ENCODE data around the gene GATC.
A peak's percentile ranks its signal among the peaks of the same experiment; 100 is the strongest.

The GATC gene, protein sequence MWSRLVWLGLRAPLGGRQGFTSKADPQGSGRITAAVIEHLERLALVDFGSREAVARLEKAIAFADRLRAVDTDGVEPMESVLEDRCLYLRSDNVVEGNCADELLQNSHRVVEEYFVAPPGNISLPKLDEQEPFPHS

DNA sequence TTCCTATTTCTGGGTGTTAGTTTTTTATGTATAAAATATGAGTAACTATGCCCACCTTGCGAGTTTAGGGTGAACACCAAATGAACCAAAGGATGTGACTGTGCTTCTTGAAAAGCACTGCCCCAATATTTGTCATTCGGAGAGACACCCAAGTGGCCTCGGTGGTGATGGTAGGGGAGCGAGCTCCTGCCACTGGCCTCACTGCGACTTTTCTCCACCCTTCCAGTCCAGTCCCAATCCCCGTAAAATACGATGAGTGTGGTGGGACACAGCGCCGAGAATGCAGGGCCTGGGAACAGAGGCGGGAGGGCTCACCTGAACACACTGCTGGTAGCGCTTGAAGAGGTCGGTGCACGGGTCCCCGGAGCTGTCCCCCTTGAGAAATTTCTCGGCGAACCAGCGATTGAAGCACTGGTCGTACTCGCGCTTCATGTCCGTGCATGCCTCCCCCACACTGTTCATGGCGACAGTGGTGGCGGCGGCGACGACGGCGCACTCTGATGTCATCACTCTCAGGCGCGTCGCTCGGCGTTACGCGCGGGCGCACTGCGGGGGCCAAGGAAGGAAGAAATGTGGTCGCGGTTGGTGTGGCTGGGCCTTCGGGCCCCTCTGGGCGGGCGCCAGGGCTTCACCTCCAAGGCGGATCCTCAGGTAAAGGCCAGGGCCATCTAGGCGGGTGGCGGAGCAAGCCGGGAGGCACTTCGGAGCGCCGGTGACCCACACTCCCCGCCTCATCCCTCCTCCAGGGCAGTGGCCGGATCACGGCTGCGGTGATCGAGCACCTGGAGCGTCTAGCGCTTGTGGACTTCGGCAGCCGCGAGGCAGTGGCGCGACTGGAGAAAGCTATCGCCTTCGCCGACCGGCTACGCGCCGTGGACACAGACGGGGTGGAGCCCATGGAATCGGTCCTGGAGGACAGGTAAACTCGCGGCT is at the start of gene GATC, which contains the start of gene TRIAP1:
TSS of gene GATC (plus strand) at position 534 of the 933 bp plus-strand sequence. CDS start at position 571, 37 bp downstream.
TSS of gene TRIAP1 (minus strand) at position 474 of the 933 bp plus-strand sequence. CDS start at position 462, 12 bp downstream.
- peak; percentile 86 for DNase-seq (ENCODE audit: low read depth in 2 of 2)

DNA sequence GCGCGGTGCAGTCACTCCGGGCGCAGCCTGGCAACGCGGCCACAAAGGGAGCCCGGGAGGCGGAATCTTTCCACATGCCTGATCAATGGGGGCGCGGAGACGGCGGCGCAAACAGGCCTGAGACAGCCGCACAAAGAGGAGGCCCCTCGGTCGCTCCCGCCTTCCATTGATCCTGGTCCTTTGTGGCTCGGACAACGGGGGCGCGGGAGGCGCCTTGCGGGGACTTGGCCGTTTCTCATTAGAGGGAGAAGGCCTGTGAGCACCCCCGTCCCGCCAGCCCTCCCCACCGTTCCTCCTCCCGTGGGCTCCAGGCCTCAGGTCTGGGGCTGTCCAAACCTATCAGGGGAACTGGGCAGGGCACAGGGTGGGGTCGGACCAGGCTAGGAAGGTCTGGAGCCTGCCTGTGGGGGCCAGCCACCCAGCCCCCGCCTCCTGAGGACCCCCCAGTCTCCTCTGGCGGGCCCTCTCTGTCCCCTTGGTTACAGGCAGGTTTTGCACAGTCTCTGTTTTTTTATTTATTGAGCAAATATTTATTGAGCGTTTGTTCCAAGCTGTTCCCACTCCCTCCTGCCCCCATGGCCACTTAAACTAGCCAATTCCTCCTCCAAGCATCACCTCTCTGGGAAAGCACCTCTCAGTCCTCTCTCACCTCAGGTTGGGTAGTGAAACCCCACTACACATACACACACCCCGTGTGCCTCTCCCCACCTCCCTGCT is 48.3 kb upstream of the GATC start:
- DNase-seq (ENCODE audit: low read depth in 2 of 2), result no peak

- DNase-seq (ENCODE audit: low read depth in 2 of 2), result no peak
Observed at GRCh38 chr12:120399531-120399930, 46.7 kb upstream of the GATC start.

DNA sequence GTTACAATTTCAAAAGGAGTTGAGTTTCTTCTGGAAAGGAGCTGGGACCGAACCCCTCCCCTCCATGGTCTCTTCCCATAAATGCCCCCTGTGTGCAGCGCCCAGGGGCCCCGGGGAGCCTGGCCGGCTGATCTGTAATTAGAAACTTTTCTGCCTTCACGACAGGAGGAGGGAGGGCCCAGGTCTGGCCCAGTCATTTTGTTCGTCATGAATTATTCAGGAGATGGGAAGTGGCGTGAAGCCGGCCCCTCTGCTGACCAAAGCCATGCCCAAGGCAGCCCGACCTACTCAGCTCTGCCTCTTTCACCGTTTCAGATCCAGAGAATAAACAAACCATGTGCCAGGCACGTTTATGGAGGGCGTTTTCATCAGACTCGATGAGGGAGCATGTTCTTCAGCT is 44.0 kb upstream of the GATC start:
- no peak for DNase-seq (ENCODE audit: low read depth in 2 of 2)

- no peak for DNase-seq (ENCODE audit: low read depth in 2 of 2)
Observed at GRCh38 chr12:120403869-120404268, 42.4 kb upstream of the GATC start.

GRCh38 chr12:120404271-120404670 is 42.0 kb upstream of the GATC start:
- DNase-seq (ENCODE audit: low read depth in 2 of 2), result no peak

- DNase-seq (ENCODE audit: low read depth in 2 of 2), result no peak
Observed at GRCh38 chr12:120406069-120406468, 40.2 kb upstream of the GATC start.

DNA sequence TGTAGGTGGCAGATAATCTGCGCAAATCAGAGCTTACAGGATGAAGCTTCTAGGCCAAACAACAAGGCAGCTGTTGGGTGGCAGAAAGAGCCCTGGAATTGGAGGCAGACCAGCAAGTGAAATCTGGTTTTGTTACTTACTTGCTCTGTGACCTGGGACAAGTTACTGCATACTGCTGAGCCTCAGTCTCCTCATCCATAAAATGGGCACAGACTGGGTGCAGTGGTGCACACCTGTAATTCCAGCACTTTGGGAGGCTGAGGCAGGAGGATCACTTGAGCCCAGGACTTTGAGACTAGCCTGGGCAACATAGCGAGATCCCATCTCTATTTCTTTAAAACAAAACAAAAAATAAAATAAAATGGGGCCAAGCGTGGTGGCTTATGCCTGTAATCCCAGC is 39.7 kb upstream of the GATC start:
- DNase-seq (ENCODE audit: low read depth in 2 of 2), result no peak

DNA sequence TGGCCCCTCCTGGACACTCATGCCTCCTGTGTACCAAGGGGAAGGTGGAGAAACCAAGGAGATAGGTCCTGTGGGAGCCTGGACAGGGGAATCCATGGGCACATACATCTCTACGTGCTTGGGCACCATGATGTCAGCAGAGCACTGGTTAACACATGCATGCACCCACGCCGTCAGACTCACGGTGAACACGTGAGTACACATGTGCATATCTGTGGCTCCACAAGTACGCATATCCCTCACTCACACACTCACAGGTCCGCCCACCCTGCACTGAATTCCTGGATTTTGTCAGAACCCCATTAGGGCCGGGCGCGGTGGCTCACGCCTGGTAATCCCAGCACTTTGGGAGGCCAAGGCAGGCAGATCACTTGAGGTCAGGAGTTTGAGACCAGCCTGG is 37.5 kb upstream of the GATC start:
- no peak for DNase-seq (ENCODE audit: low read depth in 2 of 2)

GRCh38 chr12:120412421-120412820 is 33.8 kb upstream of the GATC start:
- DNase-seq (ENCODE audit: low read depth in 2 of 2), result no peak

- DNase-seq (ENCODE audit: low read depth in 2 of 2), result no peak
Observed at GRCh38 chr12:120413901-120414695, 32.1 kb upstream of the GATC start.

DNA sequence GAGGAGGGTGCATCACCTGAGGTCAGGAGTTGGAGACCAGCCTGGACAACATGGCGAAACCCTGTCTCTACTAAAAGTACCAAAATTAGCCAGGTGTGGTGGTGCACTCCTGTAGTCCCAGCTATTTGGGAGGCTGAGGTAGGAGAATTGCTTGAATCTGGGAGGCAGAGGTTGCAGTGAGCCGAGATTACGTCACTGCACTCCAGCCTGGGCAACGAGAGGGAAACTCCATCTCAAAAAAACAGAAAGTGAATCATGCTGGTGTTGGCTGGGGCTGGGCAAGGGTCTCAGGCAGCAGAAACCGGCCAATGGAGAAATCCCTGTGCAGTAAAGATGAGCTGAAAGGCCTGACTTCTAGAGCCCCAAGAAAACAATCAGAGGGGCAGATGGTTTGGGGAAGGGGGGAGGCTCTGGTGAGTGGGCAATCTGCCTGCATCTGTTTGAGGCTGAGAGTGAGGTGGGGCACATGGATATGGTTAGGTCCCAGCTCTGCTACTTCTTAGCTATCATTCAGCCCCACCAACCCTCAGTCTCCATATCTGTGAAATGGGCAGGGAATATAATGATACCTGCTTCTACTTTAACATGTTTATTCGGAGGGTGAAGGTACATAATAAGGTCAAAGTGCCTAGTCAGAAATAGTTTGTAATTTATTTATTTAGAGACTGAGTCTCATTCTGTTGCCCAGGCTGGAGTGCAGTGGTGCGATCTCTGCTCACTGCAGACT is 29.6 kb upstream of the GATC start:
- DNase-seq (ENCODE audit: low read depth in 2 of 2), result no peak

DNA sequence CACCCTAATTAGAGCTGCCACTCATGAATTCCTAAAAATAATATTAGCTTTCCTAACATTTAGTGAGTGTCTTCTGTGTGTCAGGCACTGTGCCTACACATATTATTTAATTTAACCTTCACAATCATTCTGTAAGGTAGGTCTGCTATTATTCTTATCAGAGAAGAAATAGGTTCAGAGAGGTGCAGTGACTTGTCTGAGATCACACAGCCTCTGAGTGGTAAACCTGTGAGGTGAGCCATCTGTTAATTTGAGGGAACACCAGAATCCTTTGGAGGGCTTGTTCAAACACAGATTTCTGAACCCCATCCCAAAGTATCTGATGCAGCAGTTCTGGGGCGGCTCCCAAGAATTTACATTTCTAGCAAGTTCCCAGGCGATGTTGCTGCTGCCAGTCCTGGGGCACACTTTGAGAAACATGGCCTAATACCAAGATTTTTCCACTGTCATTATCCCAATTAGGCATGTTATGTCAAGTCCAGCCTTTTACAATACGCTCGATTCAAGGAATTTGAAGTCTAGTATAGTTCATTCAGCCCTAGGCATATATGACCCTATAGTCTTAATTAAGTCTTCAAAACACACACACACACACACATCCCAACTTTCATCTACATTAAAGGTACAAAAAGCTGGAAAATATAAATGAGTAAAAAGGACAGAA is 28.2 kb upstream of the GATC start:
- DNase-seq (ENCODE audit: low read depth in 2 of 2), result no peak

- DNase-seq (ENCODE audit: low read depth in 2 of 2), result no peak
Observed at GRCh38 chr12:120421701-120422100, 24.5 kb upstream of the GATC start.

DNA sequence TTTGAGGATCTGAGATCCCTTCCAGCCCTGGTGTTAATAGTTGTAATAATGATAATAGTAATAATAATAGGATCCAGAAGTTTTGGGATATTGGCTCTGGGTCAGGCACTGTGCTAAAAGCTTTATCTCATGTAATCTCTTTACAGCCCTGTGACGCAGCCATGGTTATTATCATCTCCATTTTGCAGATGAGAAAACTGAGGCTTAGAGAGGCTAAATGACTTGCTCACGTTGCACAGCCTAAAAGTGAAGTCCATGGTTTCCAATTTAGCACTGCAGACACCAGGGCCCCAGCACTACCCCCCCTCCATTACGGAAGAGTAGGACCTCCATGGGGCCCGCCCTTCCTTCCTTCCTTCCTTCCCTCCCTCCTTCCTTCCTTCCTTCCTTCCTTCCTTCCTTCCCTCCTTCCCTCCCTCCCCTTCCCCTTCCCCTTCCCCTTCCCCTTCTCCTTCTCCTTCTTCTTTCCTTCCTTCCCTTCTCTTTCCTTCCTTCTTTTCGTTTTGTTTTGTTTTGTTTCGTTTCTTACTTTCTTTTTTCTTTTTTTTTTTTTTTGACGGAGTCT is 23.3 kb upstream of the GATC start:
- DNase-seq (ENCODE audit: low read depth in 2 of 2), result no peak

DNA sequence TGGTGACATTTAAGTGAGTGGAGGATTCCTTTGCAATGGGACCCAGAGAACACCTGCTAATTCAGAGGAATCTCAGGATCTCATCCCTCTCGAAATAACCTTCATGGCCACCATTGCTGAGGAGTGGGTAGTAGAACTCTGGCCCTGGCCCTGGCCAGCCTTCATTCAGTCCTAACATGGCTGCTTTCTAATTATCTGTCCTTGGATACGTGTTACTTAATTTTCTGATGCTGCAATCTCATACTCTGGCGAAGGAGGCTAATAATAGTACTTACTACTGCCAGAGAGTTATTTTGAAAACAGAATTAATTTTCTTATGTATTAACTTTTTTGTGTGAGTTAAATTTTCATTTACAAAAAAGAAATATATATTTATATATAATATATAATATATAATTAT is 20.4 kb upstream of the GATC start:
- no peak for DNase-seq (ENCODE audit: low read depth in 2 of 2)

GRCh38 chr12:120428597-120429229 is 17.5 kb upstream of the GATC start:
- DNase-seq (ENCODE audit: low read depth in 2 of 2), result no peak

- DNase-seq (ENCODE audit: low read depth in 2 of 2), result no peak
Observed at GRCh38 chr12:120429368-120429767, 16.9 kb upstream of the GATC start.

DNA sequence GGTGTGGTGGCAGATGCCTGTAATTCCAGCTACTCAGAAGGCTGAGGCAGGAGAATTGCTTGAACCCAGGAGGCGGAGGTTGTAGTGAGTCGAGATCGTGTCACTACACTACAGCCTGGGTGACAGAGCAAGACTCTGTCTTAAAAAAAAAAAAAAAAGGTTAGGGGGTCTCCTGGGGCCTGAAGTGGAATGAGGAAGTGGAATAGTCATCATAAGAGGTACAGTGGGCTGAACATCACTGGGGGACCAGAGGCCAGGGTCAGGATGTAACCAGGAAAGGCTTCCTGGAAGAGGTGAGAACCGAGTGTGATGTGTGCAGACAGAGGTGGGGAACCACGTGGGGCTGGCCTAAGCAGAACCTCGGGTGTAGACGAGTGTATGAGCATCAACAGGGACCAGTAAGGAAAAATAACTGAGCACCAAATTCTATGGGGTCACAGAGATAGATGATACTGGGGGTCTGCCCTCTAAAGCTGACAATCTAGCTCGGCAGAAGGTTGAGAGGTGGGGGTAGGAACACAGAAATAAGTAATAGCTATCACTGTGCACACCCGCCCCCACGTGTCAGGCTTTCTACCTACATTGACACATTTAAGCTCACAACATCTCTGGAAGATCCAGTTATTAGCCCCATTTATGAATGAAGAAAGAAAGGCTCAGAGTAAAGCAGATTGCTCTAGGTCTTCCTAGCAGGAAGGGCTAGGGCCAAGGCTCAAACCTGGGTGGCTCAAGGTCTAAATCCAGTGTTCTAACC is 13.3 kb upstream of the GATC start:
- no peak for DNase-seq (ENCODE audit: low read depth in 2 of 2)
